ENCODE measurements around the gene PGC.

DNA sequence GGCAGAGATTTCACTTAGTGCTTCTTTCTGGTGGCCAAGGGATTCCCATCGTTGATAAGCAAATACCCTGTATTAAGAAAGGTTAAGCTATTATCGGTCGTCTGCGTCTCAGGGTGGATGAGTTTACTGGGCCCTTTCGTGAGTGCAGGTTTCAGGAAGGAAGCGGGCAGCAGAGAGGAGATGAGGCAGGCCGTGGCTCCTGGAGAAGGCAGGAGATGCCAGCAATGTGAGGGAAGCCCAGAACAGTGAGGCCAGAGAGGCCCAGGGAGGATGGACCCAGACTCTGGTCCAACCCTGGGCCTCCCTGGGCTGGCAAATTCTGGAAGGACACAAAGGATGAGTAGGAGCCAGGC lies 23.0 kb downstream of the PGC start:
- TF ChIP-seq, protein P1, sequence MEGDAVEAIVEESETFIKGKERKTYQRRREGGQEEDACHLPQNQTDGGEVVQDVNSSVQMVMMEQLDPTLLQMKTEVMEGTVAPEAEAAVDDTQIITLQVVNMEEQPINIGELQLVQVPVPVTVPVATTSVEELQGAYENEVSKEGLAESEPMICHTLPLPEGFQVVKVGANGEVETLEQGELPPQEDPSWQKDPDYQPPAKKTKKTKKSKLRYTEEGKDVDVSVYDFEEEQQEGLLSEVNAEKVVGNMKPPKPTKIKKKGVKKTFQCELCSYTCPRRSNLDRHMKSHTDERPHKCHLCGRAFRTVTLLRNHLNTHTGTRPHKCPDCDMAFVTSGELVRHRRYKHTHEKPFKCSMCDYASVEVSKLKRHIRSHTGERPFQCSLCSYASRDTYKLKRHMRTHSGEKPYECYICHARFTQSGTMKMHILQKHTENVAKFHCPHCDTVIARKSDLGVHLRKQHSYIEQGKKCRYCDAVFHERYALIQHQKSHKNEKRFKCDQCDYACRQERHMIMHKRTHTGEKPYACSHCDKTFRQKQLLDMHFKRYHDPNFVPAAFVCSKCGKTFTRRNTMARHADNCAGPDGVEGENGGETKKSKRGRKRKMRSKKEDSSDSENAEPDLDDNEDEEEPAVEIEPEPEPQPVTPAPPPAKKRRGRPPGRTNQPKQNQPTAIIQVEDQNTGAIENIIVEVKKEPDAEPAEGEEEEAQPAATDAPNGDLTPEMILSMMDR (IDR thresholded peaks at IDR 0.05) = no peak
- TF ChIP-seq POLR2A (IDR thresholded peaks at IDR 0.05) (no peak), POLR2AphosphoS5 (IDR thresholded peaks at IDR 0.05) (no peak)
